Measurements from ENCODE around the gene MT1B. TPM values are rescaled to one million over a fixed set of nuclear protein-coding genes. Genes with fewer than 3 reads are reported as not detected.

Gene MT1B
- total and polyA plus RNA-seq, 2 donors from 2014 or later = not detected

DNA sequence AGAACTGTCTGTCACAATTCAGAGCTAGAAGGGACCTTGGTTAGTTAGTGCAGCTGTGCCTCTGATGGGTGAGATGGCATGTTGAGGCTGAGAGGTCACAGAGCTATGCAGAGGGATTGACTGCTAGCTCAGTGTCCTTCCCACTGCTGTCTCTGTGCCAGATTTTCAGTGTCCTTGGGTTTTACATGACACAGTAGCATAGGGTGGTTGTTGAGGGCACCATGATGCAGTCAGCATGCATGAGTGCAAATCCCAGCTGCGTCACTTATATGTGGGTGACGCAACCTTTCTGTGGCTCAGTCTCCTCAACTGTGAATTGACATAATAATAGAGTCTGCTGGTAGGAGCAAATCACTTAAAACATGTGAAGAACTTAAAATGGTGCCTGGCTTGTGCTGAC lies 10.5 kb upstream of the MT1B start:
- Histone ChIP-seq H3K27ac (ENCODE audit: low read depth in 2 of 2, low read length in 2 of 2) (no peak overlapping the region), H3K36me3 (ENCODE audit: control insufficient read depth in 2 of 3, insufficient read depth in 3 of 3, low read length in 3 of 3) (no peaks in the 10 kb centered on the region), H3K9ac (ENCODE audit: low read length in 3 of 3) (no peak overlapping the region), H3K9me3 (ENCODE audit: control insufficient read depth in 2 of 3, insufficient read depth in 1 of 3, low read length in 3 of 3) (no peaks in the 10 kb centered on the region), H3K4me1 (ENCODE audit: control insufficient read depth in 2 of 3, insufficient read depth in 2 of 3, low read depth in 1 of 3, low read length in 3 of 3) (peaks cover 0 to 18% (median 6%) of the 10 kb centered on the region in 3 donors), H3K27me3 (ENCODE audit: control insufficient read depth, insufficient read depth, low read length) (peaks cover 72% of the 10 kb centered on the region), H3K4me3 (ENCODE audit: low read length in 3 of 3) (no peak overlapping the region)
- intact Hi-C loops (cut with DNase I) = no loop called here
- FAIRE-seq (no peak), DNase-seq (no peak)
- TF ChIP-seq, protein P1, sequence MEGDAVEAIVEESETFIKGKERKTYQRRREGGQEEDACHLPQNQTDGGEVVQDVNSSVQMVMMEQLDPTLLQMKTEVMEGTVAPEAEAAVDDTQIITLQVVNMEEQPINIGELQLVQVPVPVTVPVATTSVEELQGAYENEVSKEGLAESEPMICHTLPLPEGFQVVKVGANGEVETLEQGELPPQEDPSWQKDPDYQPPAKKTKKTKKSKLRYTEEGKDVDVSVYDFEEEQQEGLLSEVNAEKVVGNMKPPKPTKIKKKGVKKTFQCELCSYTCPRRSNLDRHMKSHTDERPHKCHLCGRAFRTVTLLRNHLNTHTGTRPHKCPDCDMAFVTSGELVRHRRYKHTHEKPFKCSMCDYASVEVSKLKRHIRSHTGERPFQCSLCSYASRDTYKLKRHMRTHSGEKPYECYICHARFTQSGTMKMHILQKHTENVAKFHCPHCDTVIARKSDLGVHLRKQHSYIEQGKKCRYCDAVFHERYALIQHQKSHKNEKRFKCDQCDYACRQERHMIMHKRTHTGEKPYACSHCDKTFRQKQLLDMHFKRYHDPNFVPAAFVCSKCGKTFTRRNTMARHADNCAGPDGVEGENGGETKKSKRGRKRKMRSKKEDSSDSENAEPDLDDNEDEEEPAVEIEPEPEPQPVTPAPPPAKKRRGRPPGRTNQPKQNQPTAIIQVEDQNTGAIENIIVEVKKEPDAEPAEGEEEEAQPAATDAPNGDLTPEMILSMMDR (IDR thresholded peaks at IDR 0.05; ENCODE audit: borderline replicate concordance, extremely low read depth, insufficient read depth) = no peak

GRCh38 chr16:56643080-56643778 lies 8.5 kb upstream of the MT1B start:
- DNase-seq = peak in 3 of 5 donors; percentile 50 to 93 (median 58)
- Histone ChIP-seq H3K9me3 (ENCODE audit: control insufficient read depth in 2 of 3, insufficient read depth in 1 of 3, low read length in 3 of 3) (no peaks in the 10 kb centered on the region), H3K27me3 (ENCODE audit: control insufficient read depth, insufficient read depth, low read length) (peaks cover 66% of the 10 kb centered on the region), H3K4me1 (ENCODE audit: control insufficient read depth in 2 of 3, insufficient read depth in 2 of 3, low read depth in 1 of 3, low read length in 3 of 3) (peaks cover 0 to 13% (median 6%) of the 10 kb centered on the region in 3 donors), H3K4me3 (ENCODE audit: low read length in 3 of 3) (peak overlapping the region in 2 of 3 donors; percentile 16 to 50), H3K27ac (ENCODE audit: low read depth in 2 of 2, low read length in 2 of 2) (no peak overlapping the region), H3K36me3 (ENCODE audit: control insufficient read depth in 2 of 3, insufficient read depth in 3 of 3, low read length in 3 of 3) (no peaks in the 10 kb centered on the region), H3K9ac (ENCODE audit: low read length in 3 of 3) (peak overlapping the region in 1 of 3 donors; percentile 47)
- TF ChIP-seq, protein P1 (IDR thresholded peaks at IDR 0.05; ENCODE audit: borderline replicate concordance, extremely low read depth, insufficient read depth) = peak; percentile 42
- FAIRE-seq = no peak
- intact Hi-C loops (cut with DNase I) = no loop called here

DNA sequence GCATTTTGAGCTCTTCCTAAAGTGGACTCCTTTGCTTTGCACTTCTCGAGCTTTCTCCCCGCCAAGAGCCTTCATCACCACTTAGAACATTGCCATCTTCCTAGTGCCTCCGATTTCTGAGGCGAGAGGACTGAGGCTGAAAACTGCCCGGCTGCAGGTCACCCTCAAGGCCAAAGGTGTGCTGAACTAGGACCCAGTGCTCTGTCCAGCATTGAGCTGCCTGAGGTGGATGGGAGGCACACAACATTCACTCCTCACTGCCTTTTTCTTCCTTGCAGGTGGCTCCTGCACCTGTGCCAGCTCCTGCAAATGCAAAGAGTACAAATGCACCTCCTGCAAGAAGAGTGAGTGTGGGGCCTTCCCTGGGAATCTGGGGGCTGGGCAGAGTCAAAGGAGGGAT lies 7.9 kb upstream of the MT1B start:
- FAIRE-seq (no peak), DNase-seq (no peak)
- no peaks in the 10 kb centered on the region for H3K36me3 ChIP-seq (ENCODE audit: control insufficient read depth in 2 of 3, insufficient read depth in 3 of 3, low read length in 3 of 3)
- intact Hi-C loops (cut with DNase I) = no loop called here
- peaks cover 0 to 9% (median 6%) of the 10 kb centered on the region in 3 donors for H3K4me1 ChIP-seq (ENCODE audit: control insufficient read depth in 2 of 3, insufficient read depth in 2 of 3, low read depth in 1 of 3, low read length in 3 of 3)
- H3K9me3 ChIP-seq (ENCODE audit: control insufficient read depth in 2 of 3, insufficient read depth in 1 of 3, low read length in 3 of 3) = no peaks in the 10 kb centered on the region
- peaks cover 63% of the 10 kb centered on the region for H3K27me3 ChIP-seq (ENCODE audit: control insufficient read depth, insufficient read depth, low read length)
- peak overlapping the region in 2 of 3 donors; percentile 12 to 50 for H3K4me3 ChIP-seq (ENCODE audit: low read length in 3 of 3)
- peak overlapping the region in 1 of 3 donors; percentile 47 for H3K9ac ChIP-seq (ENCODE audit: low read length in 3 of 3)
- H3K27ac ChIP-seq (ENCODE audit: low read depth in 2 of 2, low read length in 2 of 2) = no peak overlapping the region
- TF ChIP-seq, protein P1 (IDR thresholded peaks at IDR 0.05; ENCODE audit: borderline replicate concordance, extremely low read depth, insufficient read depth) = no peak

All from kidney (tissue), 14 donors.